Naive thymus-derived CD4-positive, alpha-beta T cell (primary cell): ENCODE measurements around the gene MYO16. TPM values are rescaled to one million over a fixed set of nuclear protein-coding genes. Genes with fewer than 3 reads are reported as not detected.

Source experiments
- ATAC-seq: fragments of 150-1000 bp; cut with Tn5 transposase; 2 replicates; pipeline ENCODE4 v1.10.0; 2021; ENCODE audit warnings: mild to moderate bottlenecking, moderate library complexity
- CTCF ChIA-PET: fragments of 350-600 bp; sonication (Branson Sonifier 250); formaldehyde crosslinking; loops from one replicate; lab custom pipeline; 2021; ENCODE audit warnings: antibody characterized with exemption; lab: Charles Lee
- POLR2A ChIA-PET: fragments of 350-600 bp; sonication (Branson Sonifier 250); formaldehyde crosslinking; loops from one replicate; lab custom pipeline; 2021; ENCODE audit warnings: antibody characterized with exemption, inconsistent platforms; lab: Charles Lee
- DNase-seq, 9 donors: peaks; one replicate each; pipeline versions ENCODE4 v3.0.0 to v3.0.0-alpha.2; 2020 to 2022; ENCODE audit warnings: mixed read lengths in 1 of 9
- H3K27ac ChIP-seq: one replicate; pipeline ENCODE4 v1.7.0; 2013; ENCODE audit warnings: mild to moderate bottlenecking, low read depth, low read length, moderate library complexity
- H3K27me3 ChIP-seq, 2 donors: one replicate each; pipeline ENCODE4 v1.7.0; 2013; ENCODE audit warnings: low read length in 2 of 2, mild to moderate bottlenecking in 2 of 2, moderate library complexity in 2 of 2; ENCODE audit not compliant: control insufficient read depth in 2 of 2, insufficient read depth in 2 of 2
- H3K36me3 ChIP-seq, 3 experiments: 1 replicate in 2 of 3; 2 replicates in 1 of 3; pipeline ENCODE4 v1.7.0; 2013; ENCODE audit warnings: low read length in 3 of 3, mild to moderate bottlenecking in 3 of 3, moderate library complexity in 1 of 3; ENCODE audit not compliant: insufficient read depth in 3 of 3, control insufficient read depth in 2 of 3
- H3K4me1 ChIP-seq, 2 donors: one replicate each; pipeline ENCODE4 v1.7.0; 2013; ENCODE audit warnings: low read length in 2 of 2, mild to moderate bottlenecking in 2 of 2, moderate library complexity in 1 of 2; ENCODE audit not compliant: control insufficient read depth in 2 of 2, insufficient read depth in 2 of 2
- H3K4me3 ChIP-seq: 2 replicates; pipeline ENCODE4 v1.7.0; 2013; ENCODE audit warnings: mild to moderate bottlenecking, low read length
- H3K9me3 ChIP-seq, 3 experiments: 1 replicate in 2 of 3; 2 replicates in 1 of 3; pipeline ENCODE4 v1.7.0; 2013; ENCODE audit warnings: low read length in 3 of 3; ENCODE audit not compliant: control insufficient read depth in 2 of 3
- H3K27ac Mint-ChIP-seq, 9 donors: one replicate each; pipeline ENCODE4 v1.8.0; 2020 to 2022; ENCODE audit warnings: mixed read lengths in 9 of 9, mild to moderate bottlenecking in 8 of 9, moderate library complexity in 5 of 9, inconsistent platforms in 2 of 9
- H3K27me3 Mint-ChIP-seq, 5 donors: one replicate each; pipeline ENCODE4 v1.8.0; 2021 to 2022; ENCODE audit warnings: mixed read lengths in 5 of 5, mild to moderate bottlenecking in 1 of 5
- H3K36me3 Mint-ChIP-seq, 5 donors: one replicate each; pipeline ENCODE4 v1.8.0; 2020 to 2022; ENCODE audit warnings: mixed read lengths in 5 of 5, mild to moderate bottlenecking in 3 of 5, inconsistent platforms in 1 of 5
- H3K4me1 Mint-ChIP-seq, 7 donors: one replicate each; pipeline ENCODE4 v1.8.0; 2020 to 2022; ENCODE audit warnings: mixed read lengths in 7 of 7, mild to moderate bottlenecking in 3 of 7, inconsistent platforms in 1 of 7
- H3K4me3 Mint-ChIP-seq, 10 donors: one replicate each; pipeline ENCODE4 v1.8.0; 2020 to 2022; ENCODE audit warnings: mild to moderate bottlenecking in 10 of 10, mixed read lengths in 10 of 10, moderate library complexity in 6 of 10, inconsistent platforms in 2 of 10
- H3K9me3 Mint-ChIP-seq, 11 donors: one replicate each; pipeline ENCODE4 v1.8.0; 2020 to 2022; ENCODE audit warnings: mixed read lengths in 11 of 11, mild to moderate bottlenecking in 4 of 11, inconsistent platforms in 1 of 11, moderate library complexity in 1 of 11
- intact Hi-C, 2 donors: fragments of 100-400 bp; cut with micrococcal nuclease; formaldehyde crosslinking; loops; one replicate each; pipeline ENCODE4 v1.15.1; 2023
- polyA plus RNA-seq, 2 donors: library from polyadenylated mRNA; unstranded; fragments of 300-500 nt; fragmentation: Illumina TruSeq; gene quantifications; one replicate each; pipeline ENCODE4 v1.2.3, GENCODE V29; 2021
- total RNA-seq, 6 experiments: library from RNA in 5 of 6; stranded (reverse) in 5 of 6; gene quantifications; 1 replicate in 5 of 6; 2 replicates in 1 of 6; pipeline ENCODE4 v1.2.3 and lab custom pipeline; 2021 to 2026

The MYO16 gene
- 1 to 10 TPM in 2 of 5 experiments, under 1 TPM in 1, not detected in 2; 0.10 to 1.4 (median 1.4) TPM for total RNA-seq
- not detected for polyA plus RNA-seq
- 0.54 reads per million for total RNA-seq (lab: John Stamatoyannopoulos, UW)

- POLR2A ChIA-PET = no interaction called here
- no peak within 1 kb of the TSS for H3K27ac Mint-ChIP-seq
- Histone ChIP-seq H3K27me3 (no peaks in the 10 kb centered on the region), H3K4me1 (no peaks in the 10 kb centered on the region), H3K4me3 (no peak within 1 kb of the TSS), H3K9me3 (peaks cover 0 to 6% (median 0%) of the 10 kb centered on the region in 3 experiments), H3K27ac (no peak within 1 kb of the TSS), H3K36me3 (no peaks in the 10 kb centered on the region)
- intact Hi-C loops = no loop called here
- no peaks in the 10 kb centered on the region for H3K4me1 Mint-ChIP-seq
- H3K27me3 Mint-ChIP-seq = peaks cover 0 to 28% (median 0%) of the 10 kb centered on the region in 5 donors
- DNase-seq = no peak
- CTCF ChIA-PET = no interaction called here
- no peak for ATAC-seq
- H3K9me3 Mint-ChIP-seq = peaks cover 0 to 13% (median 0%) of the 10 kb centered on the region in 11 donors
- H3K4me3 Mint-ChIP-seq = no peak within 1 kb of the TSS
- peaks cover 0 to 4% (median 0%) of the 10 kb centered on the region in 5 donors for H3K36me3 Mint-ChIP-seq
Observed at GRCh38 chr13:108629181-108629752, at the start of gene MYO16. Gene MYO16 (plus strand): TSS chr13:108629611. CDS start chr13:108629845, 234 bp downstream.

- Mint-ChIP-seq H3K27ac (no peak overlapping the region), H3K27me3 (peaks cover 0 to 37% (median 18%) of the 10 kb centered on the region in 5 donors), H3K4me3 (no peak overlapping the region), H3K36me3 (peaks cover 0 to 8% (median 0%) of the 10 kb centered on the region in 5 donors), H3K9me3 (peaks cover 0 to 16% (median 5%) of the 10 kb centered on the region in 11 donors), H3K4me1 (no peaks in the 10 kb centered on the region)
- ChIA-PET CTCF (no interaction called here), POLR2A (no interaction called here)
- H3K27me3 ChIP-seq = no peaks in the 10 kb centered on the region
- intact Hi-C loops = no loop called here
- ATAC-seq (no peak), DNase-seq (no peak)
- no peaks in the 10 kb centered on the region for H3K4me1 ChIP-seq
- H3K9me3 ChIP-seq = no peaks in the 10 kb centered on the region
- H3K4me3 ChIP-seq = no peak overlapping the region
- no peak overlapping the region for H3K27ac ChIP-seq
- no peaks in the 10 kb centered on the region for H3K36me3 ChIP-seq
Observed at GRCh38 chr13:108586826-108587225, 42.6 kb upstream of the MYO16 start.

GRCh38 chr13:108588516-108588915 is 40.9 kb upstream of the MYO16 start:
- H3K36me3 ChIP-seq = no peaks in the 10 kb centered on the region
- H3K4me3 Mint-ChIP-seq = no peak overlapping the region
- no peaks in the 10 kb centered on the region for H3K27me3 ChIP-seq
- DNase-seq = no peak
- H3K36me3 Mint-ChIP-seq = peaks cover 0 to 8% (median 0%) of the 10 kb centered on the region in 5 donors
- no peak for ATAC-seq
- H3K27ac Mint-ChIP-seq = no peak overlapping the region
- no peaks in the 10 kb centered on the region for H3K4me1 ChIP-seq
- peaks cover 0 to 27% (median 12%) of the 10 kb centered on the region in 5 donors for H3K27me3 Mint-ChIP-seq
- ChIA-PET CTCF (no interaction called here), POLR2A (no interaction called here)
- H3K9me3 ChIP-seq = no peaks in the 10 kb centered on the region
- intact Hi-C loops = no loop called here
- H3K9me3 Mint-ChIP-seq = peaks cover 0 to 16% (median 5%) of the 10 kb centered on the region in 11 donors
- H3K27ac ChIP-seq = no peak overlapping the region
- H3K4me3 ChIP-seq = no peak overlapping the region
- H3K4me1 Mint-ChIP-seq = no peaks in the 10 kb centered on the region

GRCh38 chr13:108594153-108594552 is 35.3 kb upstream of the MYO16 start:
- Histone ChIP-seq H3K27ac (no peak overlapping the region), H3K9me3 (no peaks in the 10 kb centered on the region), H3K36me3 (no peaks in the 10 kb centered on the region), H3K4me3 (no peak overlapping the region), H3K27me3 (no peaks in the 10 kb centered on the region), H3K4me1 (no peaks in the 10 kb centered on the region)
- ChIA-PET CTCF (no interaction called here), POLR2A (no interaction called here)
- Mint-ChIP-seq H3K36me3 (no peaks in the 10 kb centered on the region), H3K4me1 (no peaks in the 10 kb centered on the region), H3K27ac (no peak overlapping the region), H3K9me3 (peaks cover 0 to 1% (median 0%) of the 10 kb centered on the region in 11 donors), H3K4me3 (no peak overlapping the region), H3K27me3 (peaks cover 0 to 36% (median 13%) of the 10 kb centered on the region in 5 donors)
- intact Hi-C loops = no loop called here
- ATAC-seq (no peak), DNase-seq (no peak)

- no peaks in the 10 kb centered on the region for H3K36me3 Mint-ChIP-seq
- ATAC-seq = no peak
- no peak overlapping the region for H3K27ac Mint-ChIP-seq
- H3K27me3 ChIP-seq = no peaks in the 10 kb centered on the region
- H3K27me3 Mint-ChIP-seq = peaks cover 0 to 26% (median 8%) of the 10 kb centered on the region in 5 donors
- H3K9me3 Mint-ChIP-seq = peaks cover 0 to 1% (median 0%) of the 10 kb centered on the region in 11 donors
- no peaks in the 10 kb centered on the region for H3K36me3 ChIP-seq
- H3K4me3 ChIP-seq = no peak overlapping the region
- H3K27ac ChIP-seq = no peak overlapping the region
- H3K9me3 ChIP-seq = no peaks in the 10 kb centered on the region
- no peak overlapping the region for H3K4me3 Mint-ChIP-seq
- intact Hi-C loops = no loop called here
- CTCF ChIA-PET = no interaction called here
- no peaks in the 10 kb centered on the region for H3K4me1 ChIP-seq
- DNase-seq = no peak
- no peaks in the 10 kb centered on the region for H3K4me1 Mint-ChIP-seq
- POLR2A ChIA-PET = no interaction called here
Observed at GRCh38 chr13:108595436-108596274, 33.8 kb upstream of the MYO16 start.

- no peak for DNase-seq
- peaks cover 0 to 9% (median 3%) of the 10 kb centered on the region in 11 donors for H3K9me3 Mint-ChIP-seq
- peaks cover 0 to 22% (median 8%) of the 10 kb centered on the region in 5 donors for H3K27me3 Mint-ChIP-seq
- no peak overlapping the region for H3K27ac Mint-ChIP-seq
- H3K27me3 ChIP-seq = no peaks in the 10 kb centered on the region
- ATAC-seq = no peak
- H3K4me3 Mint-ChIP-seq = no peak overlapping the region
- peaks cover 0 to 6% (median 0%) of the 10 kb centered on the region in 5 donors for H3K36me3 Mint-ChIP-seq
- no peaks in the 10 kb centered on the region for H3K4me1 Mint-ChIP-seq
- intact Hi-C loops = no loop called here
- POLR2A ChIA-PET = no interaction called here
- H3K9me3 ChIP-seq = no peaks in the 10 kb centered on the region
- H3K36me3 ChIP-seq = no peaks in the 10 kb centered on the region
- CTCF ChIA-PET = no interaction called here
- no peak overlapping the region for H3K27ac ChIP-seq
- no peaks in the 10 kb centered on the region for H3K4me1 ChIP-seq
- no peak overlapping the region for H3K4me3 ChIP-seq
Observed at GRCh38 chr13:108597943-108598342, 31.5 kb upstream of the MYO16 start.
